ENCODE measurements around the gene IRS2. TPM values are rescaled to one million over a fixed set of nuclear protein-coding genes. Genes with fewer than 3 reads are reported as not detected.
"Not testable (repeated sequence)": the region's sequence is repeated elsewhere in the genome, so short reads cannot be mapped to it uniquely, and the experiment has no call there.

Gene IRS2
- total RNA-seq, 1 experiment from 2014 or later: 9.2 TPM

DNA sequence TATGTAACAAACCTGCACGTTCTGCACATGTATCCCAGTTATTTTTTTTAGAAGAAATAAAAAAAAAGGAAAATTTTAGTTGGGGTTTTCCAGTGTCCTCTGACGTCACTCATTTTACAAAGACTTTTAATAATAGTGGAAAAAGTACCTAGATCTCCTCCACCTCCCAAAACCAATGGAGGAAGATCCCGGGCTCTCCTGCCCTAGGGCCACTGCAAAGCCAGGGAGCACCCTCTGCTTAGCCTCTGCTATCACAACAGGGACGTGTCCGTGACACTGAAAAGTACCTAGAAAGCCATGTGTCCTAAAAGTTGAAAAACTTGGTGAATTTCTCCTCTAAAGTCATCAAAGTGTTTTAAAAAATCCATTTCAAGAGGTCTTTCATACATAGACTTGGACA, 46.7 kb upstream of the IRS2 start (continued):
- no peak for TF ChIP-seq POLR2A (IDR thresholded peaks at IDR 0.05; ENCODE audit: borderline replicate concordance, extremely low read depth, insufficient read depth, insufficient read length)
- TF ChIP-seq SRF (IDR thresholded peaks at IDR 0.05; ENCODE audit: low read depth): no peak
- TF ChIP-seq EZH2 (IDR thresholded peaks at IDR 0.05): no peak
- TF ChIP-seq TCF7L2 (IDR thresholded peaks at IDR 0.05; ENCODE audit: borderline replicate concordance, extremely low read depth, insufficient read depth, insufficient read length): no peak
- TF ChIP-seq ZNF274 (IDR thresholded peaks at IDR 0.05; ENCODE audit: low read depth, low read length): no peak
- TF ChIP-seq CBX3 (IDR thresholded peaks at IDR 0.05; ENCODE audit: low read depth): no peak
- TF ChIP-seq POLR2AphosphoS5 (IDR thresholded peaks at IDR 0.05; ENCODE audit: low read depth, low read length): no peak
- TF ChIP-seq CEBPB (IDR thresholded peaks at IDR 0.05; ENCODE audit: low read depth): no peak
- TF ChIP-seq, protein P1, sequence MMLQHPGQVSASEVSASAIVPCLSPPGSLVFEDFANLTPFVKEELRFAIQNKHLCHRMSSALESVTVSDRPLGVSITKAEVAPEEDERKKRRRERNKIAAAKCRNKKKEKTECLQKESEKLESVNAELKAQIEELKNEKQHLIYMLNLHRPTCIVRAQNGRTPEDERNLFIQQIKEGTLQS (IDR thresholded peaks at IDR 0.05): no peak
- TF ChIP-seq FOSL1 (IDR thresholded peaks at IDR 0.05; ENCODE audit: low read depth): no peak

DNA sequence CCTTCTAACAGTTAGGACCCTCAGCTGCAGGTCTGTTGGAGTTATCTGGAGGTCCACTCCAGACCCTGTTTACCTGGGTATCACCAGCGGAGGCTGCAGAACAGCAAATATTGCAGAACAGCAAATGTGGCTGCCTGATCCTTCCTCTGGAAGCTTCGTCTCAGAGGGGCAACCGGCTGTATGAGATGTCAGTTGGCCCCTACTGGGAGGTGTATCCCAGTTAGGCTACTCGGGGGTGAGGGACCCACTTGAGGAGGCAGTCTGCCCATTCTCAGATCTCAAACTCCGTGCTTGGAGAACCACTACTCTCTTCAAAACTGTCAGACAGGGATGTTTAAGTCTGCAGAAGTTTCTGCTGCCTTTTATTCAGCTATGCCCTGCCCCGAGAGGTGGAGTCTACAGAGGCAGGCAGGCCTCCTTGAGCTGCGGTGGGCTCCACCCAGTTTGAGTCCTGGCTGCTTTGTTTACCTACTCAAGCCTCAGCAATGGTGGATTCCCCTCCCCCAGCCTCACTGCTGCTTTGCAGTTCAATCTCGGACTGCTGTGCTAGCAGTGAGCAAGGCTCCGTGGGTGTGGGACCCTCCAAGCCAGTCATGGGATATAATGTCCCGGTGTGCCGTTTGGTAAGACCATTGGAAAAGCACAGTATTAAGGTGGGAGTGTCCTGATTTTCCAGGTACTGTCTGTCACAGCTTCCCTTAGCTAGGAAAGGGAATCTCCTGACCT, 42.4 kb upstream of the IRS2 start:
- RAD21 ChIA-PET (ENCODE audit: low non-redundant PET in 1 of 2, low total read pairs in 2 of 2, uncharacterized antibody in 2 of 2, unreplicated experiment in 2 of 2); H3K4me1 ChIP-seq (ENCODE audit: control insufficient read depth in 1 of 2, insufficient read depth in 2 of 2, low read length in 2 of 2); H2AFZ ChIP-seq (ENCODE audit: low read depth, low read length, poor library complexity, severe bottlenecking); H3K79me2 ChIP-seq (ENCODE audit: insufficient read depth, low read length); H3K9me2 ChIP-seq (ENCODE audit: insufficient read depth); BruUV-seq (replicated peaks); POLR2A ChIA-PET; H3K36me3 ChIP-seq (ENCODE audit: control insufficient read depth in 1 of 2, insufficient read depth in 2 of 2, low read length in 2 of 2); H3K27me3 ChIP-seq (ENCODE audit: insufficient read depth, low read length); H3K4me2 ChIP-seq (ENCODE audit: low read length); H3K9ac ChIP-seq (ENCODE audit: low read length); intact Hi-C loops (cut with micrococcal nuclease); H3K4me3 ChIP-seq (replicated peaks in 1 of 2; ENCODE audit: low read depth in 1 of 2, low read length in 2 of 2); CTCF ChIA-PET; H4K20me1 ChIP-seq (ENCODE audit: insufficient read depth); H3K9me3 ChIP-seq (ENCODE audit: control insufficient read depth in 1 of 2, insufficient read depth in 1 of 2, low read depth in 1 of 2, low read length in 2 of 2); DNase-seq (ENCODE audit: low read depth, low spot score); ATAC-seq; H3K27ac ChIP-seq (ENCODE audit: low read depth, low read length): not testable (repeated sequence)

DNA sequence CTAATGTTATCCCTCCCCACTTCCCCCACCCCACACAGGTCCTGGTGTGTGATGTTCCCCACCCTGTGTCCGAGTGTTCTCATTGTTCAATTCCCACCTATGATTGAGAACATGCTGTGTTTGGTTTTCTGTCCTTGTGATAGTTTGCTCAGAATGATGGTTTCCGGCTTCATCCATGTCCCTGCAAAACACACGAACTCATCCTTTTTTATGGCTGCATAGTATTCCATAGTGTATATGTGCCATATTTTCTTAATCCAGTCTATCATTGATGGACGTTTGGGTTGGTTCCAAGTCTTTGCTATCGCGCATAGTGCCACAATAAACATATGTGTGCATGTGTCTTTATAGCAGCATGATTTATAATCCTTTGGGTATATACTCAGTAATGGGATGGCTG, 36.8 kb upstream of the IRS2 start:
- H3K9me3 ChIP-seq (ENCODE audit: control insufficient read depth in 1 of 2, insufficient read depth in 1 of 2, low read depth in 1 of 2, low read length in 2 of 2); BruUV-seq (replicated peaks); RAD21 ChIA-PET (ENCODE audit: low non-redundant PET in 1 of 2, low total read pairs in 2 of 2, uncharacterized antibody in 2 of 2, unreplicated experiment in 2 of 2); H3K27me3 ChIP-seq (ENCODE audit: insufficient read depth, low read length); intact Hi-C loops (cut with micrococcal nuclease); H4K20me1 ChIP-seq (ENCODE audit: insufficient read depth); DNase-seq (ENCODE audit: low read depth, low spot score); POLR2A ChIA-PET; CTCF ChIA-PET; H3K36me3 ChIP-seq (ENCODE audit: control insufficient read depth in 1 of 2, insufficient read depth in 2 of 2, low read length in 2 of 2); ATAC-seq; H3K4me1 ChIP-seq (ENCODE audit: control insufficient read depth in 1 of 2, insufficient read depth in 2 of 2, low read length in 2 of 2); H3K27ac ChIP-seq (ENCODE audit: low read depth, low read length); H3K9me2 ChIP-seq (ENCODE audit: insufficient read depth); H3K9ac ChIP-seq (ENCODE audit: low read length); H3K4me2 ChIP-seq (ENCODE audit: low read length); H2AFZ ChIP-seq (ENCODE audit: low read depth, low read length, poor library complexity, severe bottlenecking); H3K79me2 ChIP-seq (ENCODE audit: insufficient read depth, low read length); H3K4me3 ChIP-seq (replicated peaks in 1 of 2; ENCODE audit: low read depth in 1 of 2, low read length in 2 of 2): not testable (repeated sequence)
